Stimulated activated CD4-positive, alpha-beta T cell treated with anti-CD3 and anti-CD28 coated beads, Interleukin-12 subunit alpha, Interleukin-12 subunit beta, amount 100 ng/mL, for 24 hours (primary cell): Measurements from ENCODE around the gene PNPO.

ENCODE experiments used
- DNase-seq, 2 experiments: peaks; one replicate each; pipeline ENCODE4 v3.0.0-alpha.2; 2020; ENCODE audit warnings: low read depth in 2 of 2

The PNPO gene

GRCh38 chr17:47941246-47942095 is at the start of gene PNPO:
Gene PNPO (plus strand): TSS chr17:47941571. CDS start chr17:47941676, 105 bp downstream.
- peak; percentile 90 to 94 for DNase-seq

GRCh38 chr17:47894498-47895346 is 46.6 kb upstream of the PNPO start:
- no peak for DNase-seq

- peak; percentile 6 to 10 for DNase-seq
Observed at GRCh38 chr17:47895347-47895855, 46.0 kb upstream of the PNPO start.

GRCh38 chr17:47895856-47896671 is 45.3 kb upstream of the PNPO start, which contains the start of gene SP2:
Gene SP2 (plus strand): TSS chr17:47896236. CDS start chr17:47896287, 51 bp downstream.
- peak; percentile 99 for DNase-seq

- DNase-seq, result no peak
Observed at GRCh38 chr17:47896672-47897490, 44.5 kb upstream of the PNPO start.

GRCh38 chr17:47897561-47897960 is 43.8 kb upstream of the PNPO start:
- DNase-seq, result no peak

- no peak for DNase-seq
Observed at GRCh38 chr17:47898241-47898640, 43.1 kb upstream of the PNPO start.

- DNase-seq, result no peak
Observed at GRCh38 chr17:47899643-47900042, 41.7 kb upstream of the PNPO start.

- no peak for DNase-seq
Observed at GRCh38 chr17:47901423-47901822, 39.9 kb upstream of the PNPO start.

GRCh38 chr17:47902039-47902744 is 39.2 kb upstream of the PNPO start:
- DNase-seq, result no peak

GRCh38 chr17:47905221-47905733 is 36.1 kb upstream of the PNPO start:
- no peak for DNase-seq

GRCh38 chr17:47906443-47906842 is 34.9 kb upstream of the PNPO start:
- no peak for DNase-seq

- no peak for DNase-seq
Observed at GRCh38 chr17:47907932-47908562, 33.3 kb upstream of the PNPO start.

- no peak for DNase-seq
Observed at GRCh38 chr17:47913050-47913449, 28.3 kb upstream of the PNPO start.

- DNase-seq, result no peak
Observed at GRCh38 chr17:47914306-47914948, 26.9 kb upstream of the PNPO start.

- no peak for DNase-seq
Observed at GRCh38 chr17:47915776-47916398, 25.5 kb upstream of the PNPO start.

GRCh38 chr17:47916489-47917208 is 24.7 kb upstream of the PNPO start:
- DNase-seq, result no peak

GRCh38 chr17:47917581-47917980 is 23.8 kb upstream of the PNPO start:
- DNase-seq, result no peak
